HepG2 (cell line): Measurements from ENCODE around the gene SMPD1.

Experiments used
- CTCF ChIP-seq: sonication (generic); formaldehyde crosslinking; IDR thresholded peaks from 2 replicates; pipeline ENCODE4 v1.5.0; 2020; ENCODE audit warnings: mild to moderate bottlenecking, missing genetic modification reagents, moderate library complexity
- E2F1 ChIP-seq: sonication (generic); formaldehyde crosslinking; IDR thresholded peaks from 2 replicates; pipeline ENCODE4 v1.5.0; 2020; ENCODE audit warnings: missing genetic modification reagents
- E2F5 ChIP-seq: sonication (generic); formaldehyde crosslinking; conservative IDR thresholded peaks from 2 replicates; pipeline ENCODE4 v1.4.0; 2020; ENCODE audit warnings: missing genetic modification reagents
- EZH2 ChIP-seq: conservative IDR thresholded peaks from 2 replicates; pipeline ENCODE4 v1.6.1; 2012; ENCODE audit warnings: mild to moderate bottlenecking, low read depth, low read length, moderate library complexity
- POLR2A ChIP-seq, 2 experiments: IDR thresholded peaks; 2 replicates each; pipeline ENCODE4 v1.6.1; 2011; ENCODE audit warnings: low read depth in 2 of 2, low read length in 2 of 2, mild to moderate bottlenecking in 1 of 2, moderate library complexity in 1 of 2; ENCODE audit not compliant: insufficient read depth in 1 of 2
- ZBTB34 ChIP-seq: sonication (generic); formaldehyde crosslinking; IDR thresholded peaks from 2 replicates; pipeline ENCODE4 v1.8.0; 2022; ENCODE audit warnings: mild to moderate bottlenecking, missing genetic modification reagents
- ZNF510 ChIP-seq: sonication (generic); formaldehyde crosslinking; IDR thresholded peaks from 2 replicates; pipeline ENCODE4 v1.4.0; 2020; ENCODE audit warnings: low read depth, mild to moderate bottlenecking, missing genetic modification reagents

- TF ChIP-seq E2F5 (CRISPR knock-in tag) (no peak), E2F1 (CRISPR knock-in tag) (no peak), CTCF (no peak), ZNF510 (CRISPR knock-in tag) (no peak), POLR2A (IDR thresholded peaks at IDR 0.05; ENCODE audit: insufficient read depth in 1 of 2, low read depth in 2 of 2, low read length in 2 of 2) (no peak), ZBTB34 (CRISPR knock-in tag) (no peak), EZH2 (no peak)
These were observed 41.6 kb downstream of the SMPD1 start for GRCh38 chr11:6431861-6432260.
